Tibial nerve (tissue), 3 donors: ENCODE measurements around the gene TTLL3.

Experiments used
- CTCF ChIP-seq, 5 experiments: fragments of 200-600 bp in 3 of 5; fragments of 450-650 bp in 2 of 5; sonication (generic) in 3 of 5; IDR thresholded peaks; one replicate each; pipeline ENCODE4 v1.5.1; 2016 to 2019; ENCODE audit warnings: antibody characterized with exemption in 5 of 5, mild to moderate bottlenecking in 3 of 5, moderate library complexity in 2 of 5
- POLR2A ChIP-seq, 2 donors: fragments of 450-650 bp; IDR thresholded peaks; one replicate each; pipeline ENCODE4 v1.6.1; 2017; ENCODE audit warnings: antibody characterized with exemption in 2 of 2, mild to moderate bottlenecking in 2 of 2, moderate library complexity in 2 of 2

- TF ChIP-seq CTCF (IDR thresholded peaks at IDR 0.05) (no peak), POLR2A (IDR thresholded peaks at IDR 0.05) (no peak)
Observed at GRCh38 chr3:9818666-9819335, 8.7 kb downstream of the TTLL3 start.
